ENCODE data around the gene TBCD. TPM values are rescaled to one million over a fixed set of nuclear protein-coding genes. Genes with fewer than 3 reads are reported as not detected.

Gene TBCD
- total and polyA plus RNA-seq, 9 of the 15 experiments (the other 6 are each of a cell fraction or from before 2014, with no cell fraction given), result 8.9 to 98.5 (median 28.0) TPM

- no peak overlapping the region for H3K27ac ChIP-seq (ENCODE audit: extremely low read depth, low read depth, low read length)
- H4K20me1 ChIP-seq (replicated peaks; ENCODE audit: control insufficient read depth, insufficient read depth, low read length), result no peaks in the 10 kb centered on the region
- H3K4me1 ChIP-seq (replicated peaks in 1 of 2; ENCODE audit: control insufficient read depth in 2 of 2, insufficient read depth in 2 of 2, low read length in 2 of 2), result peaks cover 0 to 4% of the 10 kb centered on the region in 2 experiments; a peak in 2 of 5 replicates
- CTCF ChIA-PET (ENCODE audit: low intra/inter-chr PET ratio), result no interaction called here
- intact Hi-C loops (cut with micrococcal nuclease), result no loop called here
- no peaks in the 10 kb centered on the region; the same call in 1 of the 2 replicates for H3K9me3 ChIP-seq (replicated peaks; ENCODE audit: control insufficient read depth, insufficient read depth, low read depth, low read length)
- no peaks in the 10 kb centered on the region for H3K27me3 ChIP-seq (ENCODE audit: control insufficient read depth in 2 of 2, insufficient read depth in 2 of 2, low read length in 2 of 2)
- DNase-seq (ENCODE audit: extremely low read depth in 1 of 4, low spot score in 3 of 4) (no peak), FAIRE-seq (no peak), ATAC-seq (no peak)
- H3K79me2 ChIP-seq (ENCODE audit: control insufficient read depth, insufficient read depth, low read length), result no peaks in the 10 kb centered on the region
- no peak overlapping the region for H3K4me3 ChIP-seq
- H3K9ac ChIP-seq (ENCODE audit: insufficient read depth in 1 of 2, low read depth in 2 of 2, low read length in 2 of 2), result no peak overlapping the region; a peak in 1 of 4 replicates
- POLR2A ChIA-PET, result no interaction called here
- H3K36me3 ChIP-seq (ENCODE audit: control insufficient read depth, insufficient read depth, low read length), result peaks cover 79% of the 10 kb centered on the region; the same call in 2 of the 3 replicates
- in situ Hi-C loops (cut with MboI), result no loop called here
- 99% methylated on average over 8 of the region's 10 CpGs for WGBS (ENCODE audit: insufficient coverage, low coverage, missing lambda C conversion rate)
- no peak overlapping the region for H2AFZ ChIP-seq (ENCODE audit: low read depth, low read length)
- TF ChIP-seq ZNF239 (CRISPR knock-in tag; IDR thresholded peaks at IDR 0.05) (no peak), TEAD1 (CRISPR knock-in tag; IDR thresholded peaks at IDR 0.05) (no peak), FOXA3 (CRISPR knock-in tag; conservative IDR thresholded peaks at IDR 0.05 in 1 of 2, IDR thresholded peaks at IDR 0.05 in 1 of 2) (no peak), HIVEP1 (CRISPR knock-in tag; IDR thresholded peaks at IDR 0.05) (no peak), TRIM25 (IDR thresholded peaks at IDR 0.05; ENCODE audit: borderline replicate concordance) (no peak), PCBP1 (IDR thresholded peaks at IDR 0.05; ENCODE audit: low read depth, low read length, poor library complexity, severe bottlenecking) (no peak), U2AF1 (optimal IDR thresholded peaks at IDR 0.05; ENCODE audit: low read depth, low read length) (no peak), ZNF76 (CRISPR knock-in tag; IDR thresholded peaks at IDR 0.05; ENCODE audit: borderline replicate concordance) (no peak), SREBF2 (CRISPR knock-in tag; IDR thresholded peaks at IDR 0.05) (no peak), ZNF133 (CRISPR knock-in tag; IDR thresholded peaks at IDR 0.05) (no peak), ZNF280B (CRISPR knock-in tag; IDR thresholded peaks at IDR 0.05) (no peak)
- H3K4me2 ChIP-seq (ENCODE audit: insufficient read depth, low read length), result no peak overlapping the region
- no TSS peak for BruUV-seq (replicated peaks)
- H3K9me1 ChIP-seq (ENCODE audit: control insufficient read depth, insufficient read depth, low read length), result peaks cover 3% of the 10 kb centered on the region
These were observed 184.9 kb downstream of the TBCD start for GRCh38 chr17:82936768-82937171.
